ENCODE measurements around the gene RRP1B. TPM values are rescaled to one million over a fixed set of nuclear protein-coding genes. Genes with fewer than 3 reads are reported as not detected.
"Not testable (repeated sequence)": the region's sequence is repeated elsewhere in the genome, so short reads cannot be mapped to it uniquely, and the experiment has no call there.

RRP1B gene, protein sequence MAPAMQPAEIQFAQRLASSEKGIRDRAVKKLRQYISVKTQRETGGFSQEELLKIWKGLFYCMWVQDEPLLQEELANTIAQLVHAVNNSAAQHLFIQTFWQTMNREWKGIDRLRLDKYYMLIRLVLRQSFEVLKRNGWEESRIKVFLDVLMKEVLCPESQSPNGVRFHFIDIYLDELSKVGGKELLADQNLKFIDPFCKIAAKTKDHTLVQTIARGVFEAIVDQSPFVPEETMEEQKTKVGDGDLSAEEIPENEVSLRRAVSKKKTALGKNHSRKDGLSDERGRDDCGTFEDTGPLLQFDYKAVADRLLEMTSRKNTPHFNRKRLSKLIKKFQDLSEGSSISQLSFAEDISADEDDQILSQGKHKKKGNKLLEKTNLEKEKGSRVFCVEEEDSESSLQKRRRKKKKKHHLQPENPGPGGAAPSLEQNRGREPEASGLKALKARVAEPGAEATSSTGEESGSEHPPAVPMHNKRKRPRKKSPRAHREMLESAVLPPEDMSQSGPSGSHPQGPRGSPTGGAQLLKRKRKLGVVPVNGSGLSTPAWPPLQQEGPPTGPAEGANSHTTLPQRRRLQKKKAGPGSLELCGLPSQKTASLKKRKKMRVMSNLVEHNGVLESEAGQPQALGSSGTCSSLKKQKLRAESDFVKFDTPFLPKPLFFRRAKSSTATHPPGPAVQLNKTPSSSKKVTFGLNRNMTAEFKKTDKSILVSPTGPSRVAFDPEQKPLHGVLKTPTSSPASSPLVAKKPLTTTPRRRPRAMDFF
- 68.8 and 70.4 TPM in 2 replicates for total RNA-seq
- long read RNA-seq, partial matches to known transcripts = 3 of 22 reads
- long read RNA-seq, other reads (novel, unspliced or antisense) = 19 of 22 reads

DNA sequence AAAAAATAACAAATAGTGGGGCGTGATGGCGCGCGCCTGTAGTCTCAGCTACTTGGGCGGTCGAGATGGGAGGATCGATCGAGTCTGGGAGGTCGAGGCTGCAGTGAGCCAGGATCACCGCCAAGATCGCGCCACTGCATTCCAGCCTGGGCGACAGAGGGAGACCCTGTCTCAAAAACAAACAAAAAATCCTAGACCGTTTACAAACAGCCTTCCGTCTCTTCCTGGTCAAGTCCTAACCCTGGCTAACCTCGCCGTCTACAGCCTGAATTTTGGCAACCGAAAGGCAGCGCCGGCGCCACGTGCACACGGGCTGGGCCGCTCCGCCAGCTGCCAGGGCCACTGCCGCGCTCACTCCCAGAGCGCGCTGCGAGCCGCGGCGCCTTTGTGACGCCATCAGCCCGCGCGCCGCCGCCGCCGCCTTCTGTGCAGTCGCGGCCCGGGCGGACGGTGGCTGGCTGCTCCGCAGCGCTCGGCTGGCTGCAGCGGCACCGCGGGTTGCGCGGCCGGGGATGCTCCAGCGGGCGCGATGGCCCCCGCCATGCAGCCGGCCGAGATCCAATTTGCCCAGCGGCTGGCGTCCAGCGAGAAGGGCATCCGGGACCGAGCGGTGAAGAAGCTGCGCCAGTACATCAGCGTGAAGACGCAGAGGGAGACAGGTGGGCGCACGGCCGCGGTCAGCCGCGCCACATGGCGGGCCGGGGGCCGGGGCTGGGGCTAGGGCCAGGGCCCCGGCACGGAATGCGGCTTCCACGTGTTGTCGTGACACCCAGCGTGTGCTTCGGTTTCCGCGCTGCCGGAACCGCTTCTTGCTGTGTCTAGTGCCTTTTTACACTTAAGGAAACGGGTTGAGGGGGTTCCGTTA is at the start of gene RRP1B, which contains the start of gene HSF2BP:
Gene RRP1B (plus strand): TSS at position 425 of the 865 bp plus-strand sequence. CDS start 105 bp downstream, at position 530.
Gene HSF2BP (minus strand): TSS at position 353 of the 865 bp plus-strand sequence. CDS start 1,392 bp downstream, outside the sequence.
- peak within 1 kb of the TSS; percentile 98 for H3K4me3 Mint-ChIP-seq
- peaks cover 3% of the 10 kb centered on the region for H3K36me3 Mint-ChIP-seq (ENCODE audit: low read depth)
- H3K9me3 Mint-ChIP-seq = no peaks in the 10 kb centered on the region
- TF ChIP-seq, protein P1, sequence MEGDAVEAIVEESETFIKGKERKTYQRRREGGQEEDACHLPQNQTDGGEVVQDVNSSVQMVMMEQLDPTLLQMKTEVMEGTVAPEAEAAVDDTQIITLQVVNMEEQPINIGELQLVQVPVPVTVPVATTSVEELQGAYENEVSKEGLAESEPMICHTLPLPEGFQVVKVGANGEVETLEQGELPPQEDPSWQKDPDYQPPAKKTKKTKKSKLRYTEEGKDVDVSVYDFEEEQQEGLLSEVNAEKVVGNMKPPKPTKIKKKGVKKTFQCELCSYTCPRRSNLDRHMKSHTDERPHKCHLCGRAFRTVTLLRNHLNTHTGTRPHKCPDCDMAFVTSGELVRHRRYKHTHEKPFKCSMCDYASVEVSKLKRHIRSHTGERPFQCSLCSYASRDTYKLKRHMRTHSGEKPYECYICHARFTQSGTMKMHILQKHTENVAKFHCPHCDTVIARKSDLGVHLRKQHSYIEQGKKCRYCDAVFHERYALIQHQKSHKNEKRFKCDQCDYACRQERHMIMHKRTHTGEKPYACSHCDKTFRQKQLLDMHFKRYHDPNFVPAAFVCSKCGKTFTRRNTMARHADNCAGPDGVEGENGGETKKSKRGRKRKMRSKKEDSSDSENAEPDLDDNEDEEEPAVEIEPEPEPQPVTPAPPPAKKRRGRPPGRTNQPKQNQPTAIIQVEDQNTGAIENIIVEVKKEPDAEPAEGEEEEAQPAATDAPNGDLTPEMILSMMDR (conservative IDR thresholded peaks at IDR 0.05) = peak; percentile 30
- no peaks in the 10 kb centered on the region for H3K27me3 Mint-ChIP-seq (ENCODE audit: low read depth)
- DNase-seq (ENCODE audit: low read depth, low spot score) = peak; percentile 72
- H3K4me1 Mint-ChIP-seq = peaks cover 23% of the 10 kb centered on the region
- peak within 1 kb of the TSS; percentile 95 for H3K27ac Mint-ChIP-seq (ENCODE audit: unreplicated experiment)

DNA sequence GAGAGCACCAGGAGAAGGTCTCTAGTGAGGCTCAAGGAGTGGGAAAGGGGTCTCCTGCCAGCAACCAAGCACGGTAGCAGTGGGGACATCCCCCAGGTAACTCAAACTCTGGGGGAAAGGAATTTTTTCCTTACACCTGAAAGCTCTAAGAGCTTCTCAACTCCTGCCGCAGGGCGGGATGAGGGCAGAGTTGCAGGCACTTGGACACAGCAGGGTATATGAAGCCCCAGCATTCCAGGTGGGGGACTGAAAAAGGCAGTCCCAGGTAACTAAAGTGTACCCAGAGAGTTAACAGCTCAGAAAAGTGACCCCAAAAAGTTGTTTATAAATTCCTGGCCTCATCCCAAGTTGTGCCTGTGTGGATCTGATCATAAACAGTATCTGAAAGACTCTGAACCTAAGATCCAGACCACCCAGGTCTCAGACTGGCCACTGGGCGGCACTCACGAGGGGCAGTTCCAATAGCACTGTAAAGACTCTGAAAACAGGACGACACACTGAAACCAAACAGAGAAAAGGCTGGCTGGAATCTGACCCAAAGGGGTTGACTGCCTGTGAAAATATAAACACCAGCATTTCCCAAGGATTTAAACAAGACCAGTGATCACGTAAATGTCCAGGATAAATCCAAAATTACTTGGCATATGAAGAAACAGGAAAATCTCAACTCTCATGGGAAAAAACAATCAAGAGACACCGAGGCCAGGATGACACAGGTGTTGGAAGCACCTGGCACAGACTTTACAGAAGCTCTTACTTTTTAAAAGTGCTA is 47.6 kb upstream of the RRP1B start:
- TF ChIP-seq, protein P1 (conservative IDR thresholded peaks at IDR 0.05) = peak; percentile 76
- Mint-ChIP-seq H3K36me3 (ENCODE audit: low read depth) (no peaks in the 10 kb centered on the region), H3K27ac (ENCODE audit: unreplicated experiment) (peak overlapping the region; percentile 7), H3K4me3 (no peak overlapping the region), H3K27me3 (ENCODE audit: low read depth) (no peaks in the 10 kb centered on the region), H3K4me1 (peaks cover 5% of the 10 kb centered on the region), H3K9me3 (no peaks in the 10 kb centered on the region)
- DNase-seq (ENCODE audit: low read depth, low spot score) = peak; percentile 63

DNA sequence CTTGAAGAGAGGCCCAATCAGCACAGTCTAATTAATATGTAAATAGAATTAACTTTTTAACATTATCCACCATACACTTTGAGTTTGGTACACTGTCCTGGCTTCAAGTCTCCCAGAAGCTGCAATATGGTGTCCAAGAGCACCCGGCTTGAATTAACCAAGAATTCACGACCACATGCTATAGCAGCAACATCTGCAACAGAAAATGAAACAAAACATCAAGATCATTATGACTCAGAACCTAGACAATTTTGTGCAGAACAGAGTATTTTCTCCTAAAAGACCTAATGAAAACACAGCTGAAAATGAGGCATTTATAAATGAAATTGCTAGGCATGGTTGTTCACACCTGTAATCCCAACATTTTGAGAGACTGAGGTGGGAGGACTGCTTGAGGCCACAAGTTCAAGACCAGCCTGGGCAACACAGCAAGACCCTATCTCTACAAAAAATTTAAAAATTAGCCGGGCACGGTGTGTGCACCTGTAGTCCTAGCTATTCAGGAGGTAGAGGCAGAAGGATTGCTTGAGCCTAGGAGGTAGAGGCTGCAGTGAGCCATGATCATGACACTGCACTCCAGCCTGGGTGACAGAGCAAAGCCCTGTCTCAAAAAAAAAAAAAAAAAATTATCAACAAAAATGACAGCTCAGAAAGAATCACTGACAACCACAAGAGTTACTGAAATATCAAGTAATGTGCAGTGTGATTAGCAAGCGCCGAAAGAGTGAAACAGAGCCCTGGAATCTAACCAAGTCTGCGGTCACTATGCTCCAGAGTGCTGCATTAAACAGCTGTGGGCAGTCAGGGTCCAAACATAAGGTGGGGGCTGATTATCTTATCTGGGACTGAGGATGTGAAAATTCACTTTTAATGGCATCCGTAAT is 45.4 kb upstream of the RRP1B start:
- Mint-ChIP-seq H3K27me3 (ENCODE audit: low read depth) (no peaks in the 10 kb centered on the region), H3K9me3 (no peaks in the 10 kb centered on the region), H3K4me3 (no peak overlapping the region), H3K4me1 (peaks cover 5% of the 10 kb centered on the region), H3K36me3 (ENCODE audit: low read depth) (no peaks in the 10 kb centered on the region), H3K27ac (ENCODE audit: unreplicated experiment) (no peak overlapping the region)
- TF ChIP-seq, protein P1 (conservative IDR thresholded peaks at IDR 0.05) = no peak
- no peak for DNase-seq (ENCODE audit: low read depth, low spot score)

DNA sequence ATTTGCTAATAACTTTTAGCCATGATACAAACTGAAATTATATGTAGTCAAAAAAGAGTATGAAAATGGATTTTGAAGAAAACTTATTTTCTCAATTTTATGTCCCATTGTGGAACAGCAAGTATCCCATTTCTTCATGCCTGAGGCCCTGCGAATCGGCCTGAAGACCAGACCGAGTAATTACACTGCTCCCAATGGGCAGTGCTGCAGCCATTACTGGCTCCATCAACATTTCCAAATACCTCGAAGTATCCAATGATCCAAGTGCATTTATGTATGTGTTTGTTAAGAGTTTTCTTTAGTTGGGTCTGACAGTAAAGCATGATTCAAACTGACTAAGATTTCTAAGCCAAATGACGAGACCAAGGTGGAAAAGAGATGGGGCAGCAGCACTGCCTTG is 44.5 kb upstream of the RRP1B start:
- Mint-ChIP-seq H3K36me3 (ENCODE audit: low read depth) (peaks cover 3% of the 10 kb centered on the region), H3K4me3 (no peak overlapping the region), H3K27ac (ENCODE audit: unreplicated experiment) (no peak overlapping the region), H3K4me1 (peaks cover 5% of the 10 kb centered on the region), H3K9me3 (peaks cover under 1% of the 10 kb centered on the region), H3K27me3 (ENCODE audit: low read depth) (no peaks in the 10 kb centered on the region)
- DNase-seq (ENCODE audit: low read depth, low spot score) = no peak
- TF ChIP-seq, protein P1 (conservative IDR thresholded peaks at IDR 0.05) = no peak

DNA sequence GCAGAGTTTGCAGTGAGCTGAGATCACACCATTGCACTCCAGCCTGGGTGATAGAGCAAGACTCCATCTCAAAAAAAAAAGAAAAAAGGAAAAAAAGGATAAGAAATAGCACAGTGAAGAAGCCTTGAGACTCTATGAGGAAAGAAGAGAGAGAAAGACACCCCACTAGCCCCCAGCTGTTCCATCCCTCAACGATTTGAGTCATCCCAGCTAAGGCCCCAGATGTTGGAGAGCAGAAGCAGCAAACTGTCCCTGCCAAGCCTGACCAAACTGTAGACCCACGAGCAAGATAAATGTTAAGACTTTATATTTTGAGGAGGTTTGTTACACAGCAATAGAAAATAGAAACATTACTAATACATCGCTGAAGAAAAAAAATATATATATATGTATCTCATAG is 42.5 kb upstream of the RRP1B start:
- not testable (repeated sequence) for H3K4me3 Mint-ChIP-seq; H3K27me3 Mint-ChIP-seq (ENCODE audit: low read depth); H3K9me3 Mint-ChIP-seq; DNase-seq (ENCODE audit: low read depth, low spot score); H3K36me3 Mint-ChIP-seq (ENCODE audit: low read depth); H3K4me1 Mint-ChIP-seq; H3K27ac Mint-ChIP-seq (ENCODE audit: unreplicated experiment)
